K562 (cell line): ENCODE results near the gene ORC2. TPM values are rescaled to one million over a fixed set of nuclear protein-coding genes. Genes with fewer than 3 reads are reported as not detected.

ENCODE experiments used
- CTCF ChIP-seq, 3 experiments: IDR thresholded peaks in 2 of 3; conservative IDR thresholded peaks in 1 of 3; 2 replicates each; pipeline ENCODE4 v1.5.1; 2011 to 2012; ENCODE audit warnings: low read length in 3 of 3, mild to moderate bottlenecking in 3 of 3, control low read depth in 2 of 3, improper control_type of control experiment in 1 of 3, inconsistent platforms in 1 of 3, low read depth in 1 of 3, mixed read lengths in 1 of 3, moderate library complexity in 1 of 3; ENCODE audit not compliant: insufficient read depth in 2 of 3
- ELK3 ChIP-seq: fragments of 450-650 bp; formaldehyde crosslinking; IDR thresholded peaks from 2 replicates; pipeline ENCODE4 v1.4.0; 2020; ENCODE audit warnings: mild to moderate bottlenecking
- HMBOX1 ChIP-seq: sonication (generic); IDR thresholded peaks from 2 replicates; pipeline ENCODE4 v1.6.1; 2016
- JUN ChIP-seq, 2 experiments: sonication (generic) in 1 of 2; formaldehyde crosslinking in 1 of 2; IDR thresholded peaks; 2 replicates each; pipeline versions ENCODE4 v1.6.1 to v1.8.0; 2012 to 2022; ENCODE audit warnings: borderline replicate concordance in 2 of 2, mild to moderate bottlenecking in 2 of 2, improper control_type of control experiment in 1 of 2, low read depth in 1 of 2, low read length in 1 of 2, missing genetic modification reagents in 1 of 2
- MYC ChIP-seq, 2 experiments: fragments of 250-450 bp in 1 of 2; sonication (Bioruptor Pico) in 1 of 2; IDR thresholded peaks; 2 replicates each; pipeline versions ENCODE4 v1.5.1 to v1.6.1; 2012 to 2021; ENCODE audit warnings: low read depth in 2 of 2, borderline replicate concordance in 1 of 2, improper control_type of control experiment in 1 of 2, low read length in 1 of 2, mild to moderate bottlenecking in 1 of 2, moderate library complexity in 1 of 2
- NFRKB ChIP-seq: fragments of 450-650 bp; IDR thresholded peaks from 2 replicates; pipeline ENCODE4 v1.6.1; 2016; ENCODE audit warnings: low read depth
- PHF21A ChIP-seq: fragments of 450-650 bp; IDR thresholded peaks from 2 replicates; pipeline ENCODE4 v1.6.1; 2017; ENCODE audit warnings: low read depth, borderline replicate concordance
- RNF2 ChIP-seq: sonication (generic); IDR thresholded peaks from 2 replicates; pipeline ENCODE4 v1.6.1; 2016
- SAP30 ChIP-seq: fragments of 200-600 bp; sonication (generic); IDR thresholded peaks from 2 replicates; pipeline ENCODE4 v1.6.1; 2012; ENCODE audit warnings: borderline replicate concordance, low read depth, mild to moderate bottlenecking, moderate library complexity, low read length, control low read depth, inconsistent platforms; ENCODE audit not compliant: insufficient read depth, poor library complexity, severe bottlenecking
- SRSF9 ChIP-seq: fragments of 200-400 bp; formaldehyde crosslinking; IDR thresholded peaks from 2 replicates; pipeline ENCODE4 v1.6.1; 2017; ENCODE audit warnings: low read depth, low read length, borderline replicate concordance
- ZNF224 ChIP-seq: sonication (generic); formaldehyde crosslinking; IDR thresholded peaks from 2 replicates; pipeline ENCODE4 v1.8.0; 2022; ENCODE audit warnings: mild to moderate bottlenecking, missing genetic modification reagents
- ZNF583 ChIP-seq: fragments of 250-450 bp; sonication (Bioruptor Pico); IDR thresholded peaks from 2 replicates; pipeline ENCODE4 v1.4.0; 2020
- ZNF780A ChIP-seq: fragments of 250-450 bp; sonication (Bioruptor Pico); IDR thresholded peaks from 2 replicates; pipeline ENCODE4 v1.5.0; 2021; ENCODE audit warnings: mild to moderate bottlenecking
- polyA plus RNA-seq, 8 experiments: library from polyadenylated mRNA; depleted of rRNA in 4 of 8; stranded (reverse) in 5 of 8; unstranded in 3 of 8; fragments of >200 nt; fragmentation: Nextera tagmentation in 2 of 8; fragmentation: Illumina TruSeq in 1 of 8; extraction: Ambion mirVana in 2 of 8; extraction: Trizol in 1 of 8; gene quantifications; 2 replicates each; pipeline versions ENCODE4 v1.2.1 to v1.2.3, GENCODE V29; 2011 to 2014; ENCODE audit warnings: inconsistent platforms in 1 of 8, missing spikeins in 1 of 8
- total RNA-seq, 7 experiments: library from RNA; depleted of rRNA in 6 of 7; stranded (reverse); fragments of >200 nt in 6 of 7; fragmentation: Illumina TruSeq in 2 of 7; extraction: Trizol in 2 of 7; gene quantifications; 2 replicates each; pipeline versions ENCODE4 v1.2.1 to v1.2.3, GENCODE V29; 2011 to 2021; ENCODE audit warnings: low replicate concordance in 1 of 7

ORC2 gene
- total and polyA plus RNA-seq, 9 of the 15 experiments (the other 6 are each of a cell fraction or from before 2014, with no cell fraction given) = 5.6 to 41.1 (median 19.0) TPM

- no peak for TF ChIP-seq CTCF (IDR thresholded peaks at IDR 0.05 in 2 of 3, conservative IDR thresholded peaks at IDR 0.05 in 1 of 3; ENCODE audit: insufficient read depth in 2 of 3, low read depth in 1 of 3, low read length in 3 of 3)
- no peak for TF ChIP-seq ELK3 (CRISPR knock-in tag)
- no peak for TF ChIP-seq RNF2
- TF ChIP-seq PHF21A = no peak
- TF ChIP-seq MYC (IDR thresholded peaks at IDR 0.05; ENCODE audit: low read depth, low read length) = no peak
- no peak for TF ChIP-seq MYC (CRISPR knock-in tag; IDR thresholded peaks at IDR 0.05; ENCODE audit: borderline replicate concordance, low read depth)
- TF ChIP-seq ZNF224 (CRISPR knock-in tag) = no peak
- no peak for TF ChIP-seq NFRKB
- no peak for TF ChIP-seq ZNF583 (CRISPR knock-in tag)
- TF ChIP-seq SRSF9 = no peak
- TF ChIP-seq JUN (IDR thresholded peaks at IDR 0.05; ENCODE audit: borderline replicate concordance, low read depth, low read length) = no peak
- TF ChIP-seq JUN (CRISPR knock-in tag; IDR thresholded peaks at IDR 0.05; ENCODE audit: borderline replicate concordance) = no peak
- TF ChIP-seq HMBOX1 = no peak
- TF ChIP-seq ZNF780A (CRISPR knock-in tag) = no peak
- no peak for TF ChIP-seq SAP30
Measured at GRCh38 chr2:200929334-200930249, 33.9 kb downstream of the ORC2 start (continued).
